Natural killer cell (primary cell): ENCODE data around the gene PVR. TPM values are rescaled to one million over a fixed set of nuclear protein-coding genes. Genes with fewer than 3 reads are reported as not detected.
"Not testable (repeated sequence)": the region's sequence is repeated elsewhere in the genome, so short reads cannot be mapped to it uniquely, and the experiment has no call there.

Experiments used
- ATAC-seq, 3 donors: fragments of 150-1000 bp in 2 of 3; fragments of 200-7000 bp in 1 of 3; cut with Tn5 transposase; 1 replicate in 1 of 3; 2 replicates in 2 of 3; pipeline ENCODE4 v1.10.0; 2021; ENCODE audit warnings: mild to moderate bottlenecking in 2 of 3, moderate library complexity in 2 of 3
- DNase-seq, 2 donors: peaks; one replicate each; pipeline versions ENCODE4 v3.0.0 to v3.0.0-alpha.2; 2013 to 2021; ENCODE audit warnings: mixed read lengths in 1 of 2
- H3K27ac ChIP-seq: one replicate; pipeline ENCODE4 v1.5.1; 2013; ENCODE audit warnings: mild to moderate bottlenecking, low read length
- H3K27me3 ChIP-seq: one replicate; pipeline ENCODE4 v1.6.1; 2013; ENCODE audit warnings: low read length; ENCODE audit not compliant: control insufficient read depth, insufficient read depth
- H3K36me3 ChIP-seq: one replicate; pipeline ENCODE4 v1.6.1; 2013; ENCODE audit warnings: low read length; ENCODE audit not compliant: control insufficient read depth, insufficient read depth
- H3K4me1 ChIP-seq: one replicate; pipeline ENCODE4 v1.6.1; 2013; ENCODE audit warnings: low read length; ENCODE audit not compliant: control insufficient read depth, insufficient read depth
- H3K4me3 ChIP-seq: one replicate; pipeline ENCODE4 v1.5.1; 2013; ENCODE audit warnings: low read length
- H3K9me3 ChIP-seq: one replicate; pipeline ENCODE4 v1.6.1; 2013; ENCODE audit warnings: low read length; ENCODE audit not compliant: control insufficient read depth, insufficient read depth
- H3K27ac Mint-ChIP-seq, 2 donors: one replicate each; pipeline ENCODE4 v1.8.0; 2022; ENCODE audit warnings: mild to moderate bottlenecking in 2 of 2, mixed read lengths in 2 of 2, moderate library complexity in 1 of 2
- H3K27me3 Mint-ChIP-seq, 2 donors: one replicate each; pipeline ENCODE4 v1.8.0; 2022; ENCODE audit warnings: low read depth in 2 of 2, mixed read lengths in 2 of 2
- H3K36me3 Mint-ChIP-seq: one replicate; pipeline ENCODE4 v1.8.0; 2022; ENCODE audit warnings: mixed read lengths
- H3K4me1 Mint-ChIP-seq, 2 donors: one replicate each; pipeline ENCODE4 v1.8.0; 2022; ENCODE audit warnings: mixed read lengths in 2 of 2
- H3K4me3 Mint-ChIP-seq: one replicate; pipeline ENCODE4 v1.8.0; 2022; ENCODE audit warnings: mild to moderate bottlenecking, moderate library complexity, mixed read lengths
- H3K9me3 Mint-ChIP-seq, 2 donors: one replicate each; pipeline ENCODE4 v1.8.0; 2022; ENCODE audit warnings: mixed read lengths in 2 of 2
- CTCF ChIP-seq: fragments of 200-600 bp; IDR thresholded peaks from one replicate; pipeline ENCODE4 v1.8.0; 2022; ENCODE audit warnings: antibody characterized with exemption
- WGBS: methylation state at CpG from one replicate; pipeline ENCODE4 v1.1.7; 2013; ENCODE audit warnings: missing lambda C conversion rate; ENCODE audit not compliant: insufficient coverage; 5-methylcytosine and 5-hydroxymethylcytosine counted together
- intact Hi-C: fragments of 100-400 bp; cut with micrococcal nuclease; formaldehyde crosslinking; loops from one replicate; pipeline ENCODE4 v1.14.2; 2022
- total RNA-seq, 4 donors: library from RNA; stranded (reverse); fragments of 120-200 nt in 1 of 4; gene quantifications; one replicate each; pipeline versions ENCODE4 v1.2.3 to v1.2.4, GENCODE V29; 2013 to 2022

The PVR gene
- total RNA-seq, 3 donors from 2014 or later (not counting 1 experiment from before 2014, with no cell fraction given), result 6.6 to 12.6 (median 7.9) TPM

GRCh38 chr19:44624840-44625354 is 18.8 kb upstream of the PVR start:
- no peaks in the 10 kb centered on the region for H3K36me3 ChIP-seq
- H3K9me3 ChIP-seq, result no peaks in the 10 kb centered on the region
- TF ChIP-seq CTCF, result no peak
- DNase-seq (no peak), ATAC-seq (no peak)
- H3K36me3 Mint-ChIP-seq, result no peaks in the 10 kb centered on the region
- H3K4me3 Mint-ChIP-seq, result no peak overlapping the region
- no peaks in the 10 kb centered on the region for H3K9me3 Mint-ChIP-seq
- WGBS, result 96% methylated on average over 4 of the region's 4 CpGs
- peaks cover 0 to 3% of the 10 kb centered on the region in 2 donors for H3K27me3 Mint-ChIP-seq
- no peak overlapping the region for H3K27ac Mint-ChIP-seq
- no peaks in the 10 kb centered on the region for H3K4me1 ChIP-seq
- no peaks in the 10 kb centered on the region for H3K27me3 ChIP-seq
- H3K4me1 Mint-ChIP-seq, result no peaks in the 10 kb centered on the region
- no peak overlapping the region for H3K27ac ChIP-seq
- H3K4me3 ChIP-seq, result no peak overlapping the region
- intact Hi-C loops, result no loop called here

- H3K9me3 Mint-ChIP-seq, H3K36me3 Mint-ChIP-seq, H3K4me1 Mint-ChIP-seq, H3K27ac Mint-ChIP-seq, DNase-seq, H3K4me1 ChIP-seq, ATAC-seq, H3K9me3 ChIP-seq, intact Hi-C loops, H3K4me3 ChIP-seq, H3K27me3 ChIP-seq, H3K36me3 ChIP-seq, H3K27me3 Mint-ChIP-seq, H3K4me3 Mint-ChIP-seq, H3K27ac ChIP-seq: not testable (repeated sequence)
- 91% methylated on average over 4 of the region's 4 CpGs for WGBS
These were observed 18.1 kb upstream of the PVR start for GRCh38 chr19:44625637-44626036.

- H3K4me1 Mint-ChIP-seq, result no peaks in the 10 kb centered on the region
These were observed 17.6 kb upstream of the PVR start for GRCh38 chr19:44626048-44626624.

GRCh38 chr19:44627631-44628030 is 16.1 kb upstream of the PVR start:
- H3K27ac ChIP-seq, result no peak overlapping the region
- H3K36me3 ChIP-seq, result no peaks in the 10 kb centered on the region
- H3K9me3 ChIP-seq, result no peaks in the 10 kb centered on the region
- no peaks in the 10 kb centered on the region for H3K4me1 ChIP-seq
- DNase-seq (no peak), ATAC-seq (no peak)
- no peaks in the 10 kb centered on the region for H3K27me3 ChIP-seq
- no peak overlapping the region for H3K4me3 Mint-ChIP-seq
- H3K9me3 Mint-ChIP-seq, result no peaks in the 10 kb centered on the region
- H3K36me3 Mint-ChIP-seq, result no peaks in the 10 kb centered on the region
- 95% methylated on average over 4 of the region's 4 CpGs for WGBS
- no peak overlapping the region for H3K4me3 ChIP-seq
- intact Hi-C loops, result no loop called here
- no peak overlapping the region for H3K27ac Mint-ChIP-seq
- H3K4me1 Mint-ChIP-seq, result no peaks in the 10 kb centered on the region
- no peak for TF ChIP-seq CTCF
- peaks cover 0 to 3% of the 10 kb centered on the region in 2 donors for H3K27me3 Mint-ChIP-seq

More at GRCh38 chr19:44626048-44626624, 17.6 kb upstream of the PVR start:
- no peaks in the 10 kb centered on the region for H3K9me3 ChIP-seq
- no peaks in the 10 kb centered on the region for H3K27me3 ChIP-seq
- H3K36me3 ChIP-seq, result no peaks in the 10 kb centered on the region
- ATAC-seq, result no peak
- WGBS, result 100% methylated on average over 1 of the region's 1 CpG
- DNase-seq, result no peak
- intact Hi-C loops, result no loop called here
- no peak overlapping the region for H3K27ac ChIP-seq
- no peak for TF ChIP-seq CTCF
- Mint-ChIP-seq H3K27me3 (peaks cover 0 to 3% of the 10 kb centered on the region in 2 donors), H3K27ac (no peak overlapping the region), H3K36me3 (no peaks in the 10 kb centered on the region), H3K4me3 (no peak overlapping the region), H3K9me3 (no peaks in the 10 kb centered on the region)
- H3K4me1 ChIP-seq, result no peaks in the 10 kb centered on the region
- no peak overlapping the region for H3K4me3 ChIP-seq
